GM18868 (cell line): ENCODE data around the gene CES1.
"Not testable (repeated sequence)": the region's sequence is repeated elsewhere in the genome, so short reads cannot be mapped to it uniquely, and the experiment has no call there.

Source experiments
- ATAC-seq: cut with Tn5 transposase; IDR thresholded peaks from one replicate; pipeline ENCODE4 v1.9.1; 2021; ENCODE audit warnings: mild to moderate bottlenecking, moderate library complexity; ENCODE audit not compliant: unreplicated experiment

The CES1 gene

GRCh38 chr16:55792934-55793374, 39.9 kb downstream of the CES1 start:
- not testable (repeated sequence) for ATAC-seq

- ATAC-seq, result not testable (repeated sequence)
Measured at GRCh38 chr16:55791512-55791911, 41.4 kb downstream of the CES1 start.

GRCh38 chr16:55790240-55790639, 42.7 kb downstream of the CES1 start:
- not testable (repeated sequence) for ATAC-seq

GRCh38 chr16:55782793-55783091, 50.2 kb downstream of the CES1 start:
- ATAC-seq, result not testable (repeated sequence)

- not testable (repeated sequence) for ATAC-seq
Measured at GRCh38 chr16:55782091-55782792, 50.7 kb downstream of the CES1 start.

- not testable (repeated sequence) for ATAC-seq
Measured at GRCh38 chr16:55781456-55781855, 51.4 kb downstream of the CES1 start.

- ATAC-seq, result not testable (repeated sequence)
Measured at GRCh38 chr16:55780095-55780407, 52.8 kb downstream of the CES1 start.

- no peak for ATAC-seq
Measured at GRCh38 chr16:55779402-55780094, 53.3 kb downstream of the CES1 start.

GRCh38 chr16:55778757-55779156, 54.1 kb downstream of the CES1 start:
- no peak for ATAC-seq

GRCh38 chr16:55775857-55776256, 57.0 kb downstream of the CES1 start:
- ATAC-seq, result no peak

- no peak for ATAC-seq
Measured at GRCh38 chr16:55773859-55774549, 58.9 kb downstream of the CES1 start.

GRCh38 chr16:55765161-55765560, 67.7 kb downstream of the CES1 start:
- ATAC-seq, result no peak

- ATAC-seq, result no peak
Measured at GRCh38 chr16:55760310-55761001, 72.4 kb downstream of the CES1 start.

GRCh38 chr16:55759965-55760309, 73.0 kb downstream of the CES1 start:
- not testable (repeated sequence) for ATAC-seq

GRCh38 chr16:55757595-55758527, 75.0 kb downstream of the CES1 start:
- not testable (repeated sequence) for ATAC-seq

- ATAC-seq, result no peak
Measured at GRCh38 chr16:55756963-55757362, 75.9 kb downstream of the CES1 start.

GRCh38 chr16:55754056-55754455, 78.8 kb downstream of the CES1 start:
- no peak for ATAC-seq

- not testable (repeated sequence) for ATAC-seq
Measured at GRCh38 chr16:55753145-55753631, 79.7 kb downstream of the CES1 start.
